HEK293 (cell line): Measurements from ENCODE around the gene MKLN1.

Source experiments
- CTCF ChIA-PET: fragments of 350-600 bp; formaldehyde crosslinking; extraction: SDS; loops from one replicate; lab custom pipeline; 2021; ENCODE audit warnings: antibody characterized with exemption; lab: Yijun Ruan, JAX
- POLR2A ChIA-PET: fragments of 300-600 bp; formaldehyde crosslinking; extraction: SDS; loops from one replicate; lab custom pipeline; 2020; ENCODE audit warnings: antibody characterized with exemption, inconsistent platforms; lab: Yijun Ruan, JAX
- H3K27ac ChIP-seq: fragments of 200-500 bp; sonication (Bioruptor generic); 2 replicates; pipeline ENCODE4 v1.5.1; 2014; ENCODE audit warnings: low read depth, low read length, control low read depth, inconsistent platforms; ENCODE audit errors: extremely low read depth
- H3K36me3 ChIP-seq, 2 experiments: fragments of 200-500 bp in 1 of 2; sonication (Bioruptor generic) in 1 of 2; 1 replicate in 1 of 2; 2 replicates in 1 of 2; pipeline ENCODE4 v1.5.1; 2014 to 2017; ENCODE audit warnings: inconsistent platforms in 2 of 2, low read length in 2 of 2; ENCODE audit not compliant: control insufficient read depth in 2 of 2, insufficient read depth in 1 of 2
- H3K4me1 ChIP-seq: fragments of 200-500 bp; sonication (Bioruptor generic); 2 replicates; pipeline ENCODE4 v1.5.1; 2014; ENCODE audit warnings: mild to moderate bottlenecking, low read length, inconsistent platforms; ENCODE audit not compliant: control insufficient read depth, insufficient read depth
- H3K4me3 ChIP-seq: 2 replicates; pipeline ENCODE4 v1.5.1; 2011; ENCODE audit warnings: low read depth, mild to moderate bottlenecking, control low read depth, low read length, moderate library complexity
- H3K9me3 ChIP-seq: fragments of 200-500 bp; sonication (Bioruptor generic); 2 replicates; pipeline ENCODE4 v1.5.1; 2014; ENCODE audit warnings: low read depth, low read length, inconsistent platforms; ENCODE audit not compliant: control insufficient read depth, insufficient read depth
- BCL11A ChIP-seq: fragments of 450-650 bp; formaldehyde crosslinking; IDR thresholded peaks from 2 replicates; pipeline ENCODE4 v1.5.1; 2016; ENCODE audit warnings: low read depth, missing biosample characterization, missing genetic modification characterization
- HOXD13 ChIP-seq: sonication (generic); formaldehyde crosslinking; IDR thresholded peaks from 2 replicates; pipeline ENCODE4 v1.8.0; 2022; ENCODE audit warnings: missing genetic modification reagents, borderline replicate concordance
- YY2 ChIP-seq: fragments of 450-650 bp; formaldehyde crosslinking; IDR thresholded peaks from 2 replicates; pipeline ENCODE4 v1.5.1; 2016; ENCODE audit warnings: missing biosample characterization, missing genetic modification characterization
- ZBTB1 ChIP-seq: fragments of 450-650 bp; formaldehyde crosslinking; IDR thresholded peaks from 2 replicates; pipeline ENCODE4 v1.5.1; 2016; ENCODE audit warnings: missing biosample characterization, missing genetic modification characterization
- ZNF211 ChIP-seq: fragments of 450-650 bp; formaldehyde crosslinking; IDR thresholded peaks from 2 replicates; pipeline ENCODE4 v1.5.1; 2016; ENCODE audit warnings: low read depth, missing biosample characterization, missing genetic modification characterization
- ZNF214 ChIP-seq: fragments of 450-650 bp; formaldehyde crosslinking; IDR thresholded peaks from 2 replicates; pipeline ENCODE4 v1.5.1; 2017; ENCODE audit warnings: missing biosample characterization, mild to moderate bottlenecking, missing genetic modification characterization, borderline replicate concordance
- ZNF221 ChIP-seq: fragments of 450-650 bp; formaldehyde crosslinking; IDR thresholded peaks from 2 replicates; pipeline ENCODE4 v1.5.1; 2017; ENCODE audit warnings: missing biosample characterization, missing genetic modification characterization, borderline replicate concordance
- ZNF311 ChIP-seq: fragments of 450-650 bp; formaldehyde crosslinking; IDR thresholded peaks from 2 replicates; pipeline ENCODE4 v1.5.1; 2017; ENCODE audit warnings: missing biosample characterization, missing genetic modification characterization, borderline replicate concordance
- ZNF510 ChIP-seq: fragments of 450-650 bp; formaldehyde crosslinking; IDR thresholded peaks from 2 replicates; pipeline ENCODE4 v1.5.1; 2018; ENCODE audit warnings: mild to moderate bottlenecking, missing genetic modification characterization, missing biosample characterization; ENCODE audit not compliant: insufficient replicate concordance
- ZNF571 ChIP-seq: fragments of 450-650 bp; formaldehyde crosslinking; IDR thresholded peaks from 2 replicates; pipeline ENCODE4 v1.5.0; 2017; ENCODE audit warnings: missing biosample characterization, missing genetic modification characterization
- ZNF600 ChIP-seq: fragments of 450-650 bp; formaldehyde crosslinking; IDR thresholded peaks from 2 replicates; pipeline ENCODE4 v1.5.1; 2016; ENCODE audit warnings: missing biosample characterization, missing genetic modification characterization
- ZNF621 ChIP-seq: fragments of 450-650 bp; formaldehyde crosslinking; IDR thresholded peaks from 2 replicates; pipeline ENCODE4 v1.5.1; 2017; ENCODE audit warnings: missing biosample characterization, missing genetic modification characterization
- ZNF626 ChIP-seq: fragments of 450-650 bp; sonication (Bioruptor Pico); formaldehyde crosslinking; IDR thresholded peaks from 2 replicates; pipeline ENCODE4 v1.5.1; 2018; ENCODE audit warnings: missing biosample characterization, missing genetic modification characterization, inconsistent platforms
- ZNF747 ChIP-seq: fragments of 450-650 bp; formaldehyde crosslinking; IDR thresholded peaks from 2 replicates; pipeline ENCODE4 v1.5.1; 2016; ENCODE audit warnings: missing biosample characterization, missing genetic modification characterization
- ZNF776 ChIP-seq: fragments of 450-650 bp; formaldehyde crosslinking; IDR thresholded peaks from 2 replicates; pipeline ENCODE4 v1.5.0; 2017; ENCODE audit warnings: missing biosample characterization, missing genetic modification characterization, borderline replicate concordance
- TF ChIP-seq, protein P1 (sequence below): fragments of 450-650 bp; formaldehyde crosslinking; IDR thresholded peaks from 2 replicates; pipeline ENCODE4 v1.5.1; 2017; ENCODE audit warnings: missing biosample characterization, missing genetic modification characterization
- TF ChIP-seq, protein P2 (sequence below): fragments of 450-650 bp; formaldehyde crosslinking; IDR thresholded peaks from 2 replicates; pipeline ENCODE4 v1.5.1; 2016; ENCODE audit warnings: missing biosample characterization, missing genetic modification characterization, borderline replicate concordance
- TF ChIP-seq, protein P3 (sequence below): fragments of 450-650 bp; formaldehyde crosslinking; IDR thresholded peaks from 2 replicates; pipeline ENCODE4 v1.5.1; 2016; ENCODE audit warnings: missing biosample characterization, missing genetic modification characterization
- TF ChIP-seq, protein P4 (sequence below): fragments of 450-650 bp; IDR thresholded peaks from 2 replicates; pipeline ENCODE4 v1.5.1; 2018; ENCODE audit warnings: missing biosample characterization, mild to moderate bottlenecking, missing genetic modification characterization
- TF ChIP-seq, protein P5 (sequence below): fragments of 450-650 bp; formaldehyde crosslinking; IDR thresholded peaks from 2 replicates; pipeline ENCODE4 v1.5.1; 2016; ENCODE audit warnings: missing biosample characterization, missing genetic modification characterization

MKLN1 gene

DNA sequence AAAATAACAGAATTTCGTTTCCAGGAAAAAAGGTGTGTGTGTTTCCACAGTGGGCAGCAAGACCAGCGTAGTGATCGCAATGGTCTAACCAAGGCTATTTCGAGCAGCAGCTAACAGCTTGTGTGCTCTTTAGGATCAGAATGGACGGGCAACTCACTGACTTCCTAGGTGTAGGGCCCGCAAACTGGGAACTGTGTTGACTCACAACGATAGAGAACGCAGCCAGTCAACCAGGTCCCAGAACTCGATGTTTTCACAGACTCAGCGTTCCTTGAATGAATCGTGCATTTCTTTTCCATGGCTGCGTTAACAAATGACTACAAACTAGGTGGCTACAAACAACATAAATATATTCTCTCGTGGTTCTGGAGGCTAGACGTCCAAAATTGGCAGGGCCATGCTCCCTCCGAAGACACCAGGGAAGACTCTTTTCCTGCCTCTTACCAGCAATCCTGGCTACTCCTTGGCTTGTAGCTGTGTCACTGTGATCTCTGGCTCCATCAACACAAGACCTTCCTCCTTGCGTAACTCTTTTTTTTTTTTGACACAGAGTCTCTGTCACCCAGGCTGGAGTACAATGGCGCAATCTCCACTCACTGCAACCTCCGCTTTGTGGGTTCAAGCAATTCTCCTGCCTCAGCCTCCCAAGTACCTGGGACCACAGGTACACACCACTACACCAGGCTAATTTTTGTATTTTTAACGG lies 189.7 kb downstream of the MKLN1 start:
- POLR2A ChIA-PET, result no interaction called here
- H3K9me3 ChIP-seq, result no peaks in the 10 kb centered on the region
- TF ChIP-seq BCL11A (no peak), ZNF626 (tag by site-specific recombination) (no peak), ZNF747 (tag by site-specific recombination) (no peak), ZBTB1 (tag by site-specific recombination) (no peak), ZNF311 (tag by site-specific recombination) (no peak), ZNF214 (tag by site-specific recombination) (no peak), ZNF211 (tag by site-specific recombination) (no peak), ZNF600 (tag by site-specific recombination) (no peak), ZNF571 (tag by site-specific recombination) (no peak), HOXD13 (CRISPR knock-in tag) (no peak), ZNF221 (no peak), ZNF776 (tag by site-specific recombination) (no peak), YY2 (no peak), ZNF510 (tag by site-specific recombination) (no peak), ZNF621 (tag by site-specific recombination) (no peak)
- TF ChIP-seq, protein P1, sequence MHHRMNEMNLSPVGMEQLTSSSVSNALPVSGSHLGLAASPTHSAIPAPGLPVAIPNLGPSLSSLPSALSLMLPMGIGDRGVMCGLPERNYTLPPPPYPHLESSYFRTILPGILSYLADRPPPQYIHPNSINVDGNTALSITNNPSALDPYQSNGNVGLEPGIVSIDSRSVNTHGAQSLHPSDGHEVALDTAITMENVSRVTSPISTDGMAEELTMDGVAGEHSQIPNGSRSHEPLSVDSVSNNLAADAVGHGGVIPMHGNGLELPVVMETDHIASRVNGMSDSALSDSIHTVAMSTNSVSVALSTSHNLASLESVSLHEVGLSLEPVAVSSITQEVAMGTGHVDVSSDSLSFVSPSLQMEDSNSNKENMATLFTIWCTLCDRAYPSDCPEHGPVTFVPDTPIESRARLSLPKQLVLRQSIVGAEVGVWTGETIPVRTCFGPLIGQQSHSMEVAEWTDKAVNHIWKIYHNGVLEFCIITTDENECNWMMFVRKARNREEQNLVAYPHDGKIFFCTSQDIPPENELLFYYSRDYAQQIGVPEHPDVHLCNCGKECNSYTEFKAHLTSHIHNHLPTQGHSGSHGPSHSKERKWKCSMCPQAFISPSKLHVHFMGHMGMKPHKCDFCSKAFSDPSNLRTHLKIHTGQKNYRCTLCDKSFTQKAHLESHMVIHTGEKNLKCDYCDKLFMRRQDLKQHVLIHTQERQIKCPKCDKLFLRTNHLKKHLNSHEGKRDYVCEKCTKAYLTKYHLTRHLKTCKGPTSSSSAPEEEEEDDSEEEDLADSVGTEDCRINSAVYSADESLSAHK (tag by site-specific recombination), result no peak
- TF ChIP-seq, protein P2, sequence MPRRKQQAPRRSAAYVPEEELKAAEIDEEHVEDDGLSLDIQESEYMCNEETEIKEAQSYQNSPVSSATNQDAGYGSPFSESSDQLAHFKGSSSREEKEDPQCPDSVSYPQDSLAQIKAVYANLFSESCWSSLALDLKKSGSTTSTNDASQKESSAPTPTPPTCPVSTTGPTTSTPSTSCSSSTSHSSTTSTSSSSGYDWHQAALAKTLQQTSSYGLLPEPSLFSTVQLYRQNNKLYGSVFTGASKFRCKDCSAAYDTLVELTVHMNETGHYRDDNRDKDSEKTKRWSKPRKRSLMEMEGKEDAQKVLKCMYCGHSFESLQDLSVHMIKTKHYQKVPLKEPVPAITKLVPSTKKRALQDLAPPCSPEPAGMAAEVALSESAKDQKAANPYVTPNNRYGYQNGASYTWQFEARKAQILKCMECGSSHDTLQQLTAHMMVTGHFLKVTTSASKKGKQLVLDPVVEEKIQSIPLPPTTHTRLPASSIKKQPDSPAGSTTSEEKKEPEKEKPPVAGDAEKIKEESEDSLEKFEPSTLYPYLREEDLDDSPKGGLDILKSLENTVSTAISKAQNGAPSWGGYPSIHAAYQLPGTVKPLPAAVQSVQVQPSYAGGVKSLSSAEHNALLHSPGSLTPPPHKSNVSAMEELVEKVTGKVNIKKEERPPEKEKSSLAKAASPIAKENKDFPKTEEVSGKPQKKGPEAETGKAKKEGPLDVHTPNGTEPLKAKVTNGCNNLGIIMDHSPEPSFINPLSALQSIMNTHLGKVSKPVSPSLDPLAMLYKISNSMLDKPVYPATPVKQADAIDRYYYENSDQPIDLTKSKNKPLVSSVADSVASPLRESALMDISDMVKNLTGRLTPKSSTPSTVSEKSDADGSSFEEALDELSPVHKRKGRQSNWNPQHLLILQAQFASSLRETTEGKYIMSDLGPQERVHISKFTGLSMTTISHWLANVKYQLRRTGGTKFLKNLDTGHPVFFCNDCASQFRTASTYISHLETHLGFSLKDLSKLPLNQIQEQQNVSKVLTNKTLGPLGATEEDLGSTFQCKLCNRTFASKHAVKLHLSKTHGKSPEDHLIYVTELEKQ (tag by site-specific recombination), result no peak
- TF ChIP-seq, protein P3, sequence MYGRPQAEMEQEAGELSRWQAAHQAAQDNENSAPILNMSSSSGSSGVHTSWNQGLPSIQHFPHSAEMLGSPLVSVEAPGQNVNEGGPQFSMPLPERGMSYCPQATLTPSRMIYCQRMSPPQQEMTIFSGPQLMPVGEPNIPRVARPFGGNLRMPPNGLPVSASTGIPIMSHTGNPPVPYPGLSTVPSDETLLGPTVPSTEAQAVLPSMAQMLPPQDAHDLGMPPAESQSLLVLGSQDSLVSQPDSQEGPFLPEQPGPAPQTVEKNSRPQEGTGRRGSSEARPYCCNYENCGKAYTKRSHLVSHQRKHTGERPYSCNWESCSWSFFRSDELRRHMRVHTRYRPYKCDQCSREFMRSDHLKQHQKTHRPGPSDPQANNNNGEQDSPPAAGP (tag by site-specific recombination), result no peak
- TF ChIP-seq, protein P4, sequence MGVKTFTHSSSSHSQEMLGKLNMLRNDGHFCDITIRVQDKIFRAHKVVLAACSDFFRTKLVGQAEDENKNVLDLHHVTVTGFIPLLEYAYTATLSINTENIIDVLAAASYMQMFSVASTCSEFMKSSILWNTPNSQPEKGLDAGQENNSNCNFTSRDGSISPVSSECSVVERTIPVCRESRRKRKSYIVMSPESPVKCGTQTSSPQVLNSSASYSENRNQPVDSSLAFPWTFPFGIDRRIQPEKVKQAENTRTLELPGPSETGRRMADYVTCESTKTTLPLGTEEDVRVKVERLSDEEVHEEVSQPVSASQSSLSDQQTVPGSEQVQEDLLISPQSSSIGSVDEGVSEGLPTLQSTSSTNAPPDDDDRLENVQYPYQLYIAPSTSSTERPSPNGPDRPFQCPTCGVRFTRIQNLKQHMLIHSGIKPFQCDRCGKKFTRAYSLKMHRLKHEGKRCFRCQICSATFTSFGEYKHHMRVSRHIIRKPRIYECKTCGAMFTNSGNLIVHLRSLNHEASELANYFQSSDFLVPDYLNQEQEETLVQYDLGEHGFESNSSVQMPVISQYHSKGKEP (tag by site-specific recombination), result no peak
- TF ChIP-seq, protein P5, sequence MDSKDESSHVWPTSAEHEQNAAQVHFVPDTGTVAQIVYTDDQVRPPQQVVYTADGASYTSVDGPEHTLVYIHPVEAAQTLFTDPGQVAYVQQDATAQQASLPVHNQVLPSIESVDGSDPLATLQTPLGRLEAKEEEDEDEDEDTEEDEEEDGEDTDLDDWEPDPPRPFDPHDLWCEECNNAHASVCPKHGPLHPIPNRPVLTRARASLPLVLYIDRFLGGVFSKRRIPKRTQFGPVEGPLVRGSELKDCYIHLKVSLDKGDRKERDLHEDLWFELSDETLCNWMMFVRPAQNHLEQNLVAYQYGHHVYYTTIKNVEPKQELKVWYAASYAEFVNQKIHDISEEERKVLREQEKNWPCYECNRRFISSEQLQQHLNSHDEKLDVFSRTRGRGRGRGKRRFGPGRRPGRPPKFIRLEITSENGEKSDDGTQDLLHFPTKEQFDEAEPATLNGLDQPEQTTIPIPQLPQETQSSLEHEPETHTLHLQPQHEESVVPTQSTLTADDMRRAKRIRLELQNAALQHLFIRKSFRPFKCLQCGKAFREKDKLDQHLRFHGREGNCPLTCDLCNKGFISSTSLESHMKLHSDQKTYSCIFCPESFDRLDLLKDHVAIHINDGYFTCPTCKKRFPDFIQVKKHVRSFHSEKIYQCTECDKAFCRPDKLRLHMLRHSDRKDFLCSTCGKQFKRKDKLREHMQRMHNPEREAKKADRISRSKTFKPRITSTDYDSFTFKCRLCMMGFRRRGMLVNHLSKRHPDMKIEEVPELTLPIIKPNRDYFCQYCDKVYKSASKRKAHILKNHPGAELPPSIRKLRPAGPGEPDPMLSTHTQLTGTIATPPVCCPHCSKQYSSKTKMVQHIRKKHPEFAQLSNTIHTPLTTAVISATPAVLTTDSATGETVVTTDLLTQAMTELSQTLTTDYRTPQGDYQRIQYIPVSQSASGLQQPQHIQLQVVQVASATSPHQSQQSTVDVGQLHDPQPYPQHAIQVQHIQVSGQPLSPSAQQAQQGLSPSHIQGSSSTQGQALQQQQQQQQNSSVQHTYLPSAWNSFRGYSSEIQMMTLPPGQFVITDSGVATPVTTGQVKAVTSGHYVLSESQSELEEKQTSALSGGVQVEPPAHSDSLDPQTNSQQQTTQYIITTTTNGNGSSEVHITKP, result no peak
- TF ChIP-seq, all 188 proteins: peak for 0
- H3K36me3 ChIP-seq, result no peaks in the 10 kb centered on the region
- no peaks in the 10 kb centered on the region for H3K4me1 ChIP-seq
- no peak overlapping the region for H3K4me3 ChIP-seq
- H3K27ac ChIP-seq, result no peak overlapping the region
- CTCF ChIA-PET, result interaction anchor here (0.6 kb wide), 1 partner anchor 30 kb away, joined by 3 read pairs; no protein-coding TSS in a partner anchor
